HCT116 (cell line): ENCODE measurements around the gene DKK3.

ENCODE experiments used
- CEBPB ChIP-seq: IDR thresholded peaks from 2 replicates; pipeline ENCODE4 v1.6.1; 2012; ENCODE audit warnings: low read depth
- CTCF ChIP-seq, 3 experiments: fragments of 200-600 bp in 1 of 3; sonication (generic) in 1 of 3; IDR thresholded peaks in 2 of 3; conservative IDR thresholded peaks in 1 of 3; 2 replicates each; pipeline ENCODE4 v1.5.1; 2012 to 2017; ENCODE audit warnings: low read depth in 2 of 3, low read length in 2 of 3, antibody characterized with exemption in 1 of 3, borderline replicate concordance in 1 of 3, control low read depth in 1 of 3, mild to moderate bottlenecking in 1 of 3, mixed read lengths in 1 of 3, mixed run types in 1 of 3, moderate library complexity in 1 of 3; ENCODE audit not compliant: insufficient read depth in 1 of 3
- EZH2phosphoT487 ChIP-seq: fragments of 200-600 bp; IDR thresholded peaks from 2 replicates; pipeline ENCODE4 v1.6.1; 2018; ENCODE audit warnings: antibody characterized with exemption, borderline replicate concordance
- MAX ChIP-seq: IDR thresholded peaks from 2 replicates; pipeline ENCODE4 v1.6.1; 2012
- POLR2A ChIP-seq: IDR thresholded peaks from 2 replicates; pipeline ENCODE4 v1.7.0; 2011; ENCODE audit warnings: borderline replicate concordance; ENCODE audit not compliant: insufficient read depth, insufficient read length; ENCODE audit errors: extremely low read depth
- REST ChIP-seq: IDR thresholded peaks from 2 replicates; pipeline ENCODE4 v1.6.1; 2012; ENCODE audit warnings: low read depth
- SIN3A ChIP-seq: IDR thresholded peaks from 2 replicates; pipeline ENCODE4 v1.6.1; 2012; ENCODE audit warnings: low read depth
- TCF7L2 ChIP-seq: IDR thresholded peaks from 2 replicates; pipeline ENCODE4 v1.7.0; 2011; ENCODE audit warnings: borderline replicate concordance, inconsistent platforms; ENCODE audit not compliant: insufficient read depth, insufficient read length; ENCODE audit errors: extremely low read depth
- YY1 ChIP-seq: IDR thresholded peaks from 2 replicates; pipeline ENCODE4 v1.6.1; 2011; ENCODE audit warnings: low read length, low read depth, moderate library complexity, mild to moderate bottlenecking; ENCODE audit not compliant: insufficient replicate concordance; ENCODE audit errors: extremely low read depth
- ZNF274 ChIP-seq: fragments of 200-500 bp; sonication (Bioruptor generic); IDR thresholded peaks from 2 replicates; pipeline ENCODE4 v1.6.1; 2014; ENCODE audit warnings: mild to moderate bottlenecking, low read depth, low read length, inconsistent platforms

GRCh38 chr11:11965656-11966353, 42.6 kb downstream of the DKK3 start:
- TF ChIP-seq POLR2A (no peak), CTCF (IDR thresholded peaks at IDR 0.05 in 2 of 3, conservative IDR thresholded peaks at IDR 0.05 in 1 of 3; ENCODE audit: borderline replicate concordance in 1 of 3, insufficient read depth in 1 of 3, low read depth in 2 of 3, low read length in 2 of 3) (no peak), CEBPB (no peak), MAX (no peak), SIN3A (no peak), REST (no peak), ZNF274 (no peak), YY1 (no peak), EZH2phosphoT487 (no peak), TCF7L2 (no peak)
